ENCODE data around the gene RNF157.

RNF157 gene

GRCh38 chr17:76140661-76141211 is 99.6 kb downstream of the RNF157 start:
- no peak for DNase-seq (ENCODE audit: low spot score)

GRCh38 chr17:76139801-76140660 is 100.3 kb downstream of the RNF157 start:
- DNase-seq (ENCODE audit: low spot score) = no peak

GRCh38 chr17:76138896-76139752 is 101.2 kb downstream of the RNF157 start:
- no peak for DNase-seq (ENCODE audit: low spot score)

GRCh38 chr17:76138234-76138895 is 101.9 kb downstream of the RNF157 start:
- DNase-seq (ENCODE audit: low spot score) = no peak

GRCh38 chr17:76137351-76138233 is 102.7 kb downstream of the RNF157 start:
- no peak for DNase-seq (ENCODE audit: low spot score)

- DNase-seq (ENCODE audit: low spot score) = no peak
Observed at GRCh38 chr17:76137001-76137350, 103.3 kb downstream of the RNF157 start.

GRCh38 chr17:76136276-76137000 is 103.9 kb downstream of the RNF157 start:
- no peak for DNase-seq (ENCODE audit: low spot score)

GRCh38 chr17:76135810-76136188 is 104.5 kb downstream of the RNF157 start:
- no peak for DNase-seq (ENCODE audit: low spot score)

GRCh38 chr17:76134911-76135809 is 105.1 kb downstream of the RNF157 start:
- DNase-seq (ENCODE audit: low spot score) = no peak

GRCh38 chr17:76132574-76133338 is 107.5 kb downstream of the RNF157 start:
- no peak for DNase-seq (ENCODE audit: low spot score)

- no peak for DNase-seq (ENCODE audit: low spot score)
Observed at GRCh38 chr17:76131692-76132573, 108.4 kb downstream of the RNF157 start.

- DNase-seq (ENCODE audit: low spot score) = no peak
Observed at GRCh38 chr17:76131051-76131691, 109.1 kb downstream of the RNF157 start.

GRCh38 chr17:76130473-76130872 is 109.8 kb downstream of the RNF157 start:
- no peak for DNase-seq (ENCODE audit: low spot score)

- DNase-seq (ENCODE audit: low spot score) = no peak
Observed at GRCh38 chr17:76125922-76126321, 114.4 kb downstream of the RNF157 start.

GRCh38 chr17:76125391-76125675 is 115.0 kb downstream of the RNF157 start:
- DNase-seq (ENCODE audit: low spot score) = no peak

- DNase-seq (ENCODE audit: low spot score) = no peak
Observed at GRCh38 chr17:76124582-76125390, 115.5 kb downstream of the RNF157 start.
